ENCODE data around the gene SFXN3. TPM values are rescaled to one million over a fixed set of nuclear protein-coding genes. Genes with fewer than 3 reads are reported as not detected.
A peak's percentile ranks its signal among the peaks of the same experiment; 100 is the strongest.

SFXN3 gene
- total RNA-seq, 1 experiment from 2014 or later, result 5.6 TPM

GRCh38 chr10:101047961-101048892 is 17.2 kb downstream of the SFXN3 start:
- H3K36me3 Mint-ChIP-seq, result no peaks in the 10 kb centered on the region
- CTCF ChIA-PET, result interaction anchor here (0.6 to 10.4 kb wide), 15 partner anchors 9 to 244 kb away, joined by 3 to 405 read pairs (median 35); partner anchors contain the start of genes KAZALD1, PDZD7 and SFXN3
- DNase-seq (ENCODE audit: low spot score) (peak; percentile 76), ATAC-seq (peak; percentile 44)
- POLR2A ChIA-PET, result interaction anchor here (1.4 kb wide), 1 partner anchor 10 kb away, joined by 3 read pairs; no protein-coding TSS in a partner anchor
- peaks cover 47% of the 10 kb centered on the region for H3K4me1 Mint-ChIP-seq
- H3K27ac Mint-ChIP-seq, result no peak overlapping the region
- peaks cover 88% of the 10 kb centered on the region for H3K27me3 Mint-ChIP-seq (ENCODE audit: low read depth)
- no peak for TF ChIP-seq NFYB (CRISPR knock-in tag; conservative IDR thresholded peaks at IDR 0.05; ENCODE audit: low read depth)
- no peak for TF ChIP-seq ELF4 (CRISPR knock-in tag; IDR thresholded peaks at IDR 0.05; ENCODE audit: low read depth)
- no peak for TF ChIP-seq TCF7 (CRISPR knock-in tag; IDR thresholded peaks at IDR 0.05; ENCODE audit: low read depth)
- no peak for TF ChIP-seq IRF2 (CRISPR knock-in tag; IDR thresholded peaks at IDR 0.05; ENCODE audit: borderline replicate concordance, low read depth)
- no peak for TF ChIP-seq GABPB1 (CRISPR knock-in tag; IDR thresholded peaks at IDR 0.05)
- 0 out of 2 replicates have a peak, but pooled peaks have one; percentile 40 for TF ChIP-seq PRDM15 (CRISPR knock-in tag; IDR thresholded peaks at IDR 0.05)
- no peak for TF ChIP-seq FOXK1 (CRISPR knock-in tag; IDR thresholded peaks at IDR 0.05)
- TF ChIP-seq, protein P1, sequence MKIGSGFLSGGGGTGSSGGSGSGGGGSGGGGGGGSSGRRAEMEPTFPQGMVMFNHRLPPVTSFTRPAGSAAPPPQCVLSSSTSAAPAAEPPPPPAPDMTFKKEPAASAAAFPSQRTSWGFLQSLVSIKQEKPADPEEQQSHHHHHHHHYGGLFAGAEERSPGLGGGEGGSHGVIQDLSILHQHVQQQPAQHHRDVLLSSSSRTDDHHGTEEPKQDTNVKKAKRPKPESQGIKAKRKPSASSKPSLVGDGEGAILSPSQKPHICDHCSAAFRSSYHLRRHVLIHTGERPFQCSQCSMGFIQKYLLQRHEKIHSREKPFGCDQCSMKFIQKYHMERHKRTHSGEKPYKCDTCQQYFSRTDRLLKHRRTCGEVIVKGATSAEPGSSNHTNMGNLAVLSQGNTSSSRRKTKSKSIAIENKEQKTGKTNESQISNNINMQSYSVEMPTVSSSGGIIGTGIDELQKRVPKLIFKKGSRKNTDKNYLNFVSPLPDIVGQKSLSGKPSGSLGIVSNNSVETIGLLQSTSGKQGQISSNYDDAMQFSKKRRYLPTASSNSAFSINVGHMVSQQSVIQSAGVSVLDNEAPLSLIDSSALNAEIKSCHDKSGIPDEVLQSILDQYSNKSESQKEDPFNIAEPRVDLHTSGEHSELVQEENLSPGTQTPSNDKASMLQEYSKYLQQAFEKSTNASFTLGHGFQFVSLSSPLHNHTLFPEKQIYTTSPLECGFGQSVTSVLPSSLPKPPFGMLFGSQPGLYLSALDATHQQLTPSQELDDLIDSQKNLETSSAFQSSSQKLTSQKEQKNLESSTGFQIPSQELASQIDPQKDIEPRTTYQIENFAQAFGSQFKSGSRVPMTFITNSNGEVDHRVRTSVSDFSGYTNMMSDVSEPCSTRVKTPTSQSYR (CRISPR knock-in tag; IDR thresholded peaks at IDR 0.05), result no peak
- peak; percentile 33; the same call in 1 of the 2 replicates for TF ChIP-seq MAX (CRISPR knock-in tag; IDR thresholded peaks at IDR 0.05)
- no peak for TF ChIP-seq ATF2 (CRISPR knock-in tag; IDR thresholded peaks at IDR 0.05; ENCODE audit: borderline replicate concordance, low read depth)
- no peak for TF ChIP-seq CBFB (CRISPR knock-in tag; IDR thresholded peaks at IDR 0.05; ENCODE audit: low read depth)
- TF ChIP-seq, protein P2, sequence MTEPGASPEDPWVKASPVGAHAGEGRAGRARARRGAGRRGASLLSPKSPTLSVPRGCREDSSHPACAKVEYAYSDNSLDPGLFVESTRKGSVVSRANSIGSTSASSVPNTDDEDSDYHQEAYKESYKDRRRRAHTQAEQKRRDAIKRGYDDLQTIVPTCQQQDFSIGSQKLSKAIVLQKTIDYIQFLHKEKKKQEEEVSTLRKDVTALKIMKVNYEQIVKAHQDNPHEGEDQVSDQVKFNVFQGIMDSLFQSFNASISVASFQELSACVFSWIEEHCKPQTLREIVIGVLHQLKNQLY (CRISPR knock-in tag; IDR thresholded peaks at IDR 0.05), result no peak
- TF ChIP-seq TP53 (CRISPR knock-in tag; IDR thresholded peaks at IDR 0.05), result no peak
- H3K4me3 Mint-ChIP-seq, result peak overlapping the region; percentile 73
- no peaks in the 10 kb centered on the region for H3K9me3 Mint-ChIP-seq

Measured in WTC11 (cell line).